Panc1 (cell line): ENCODE measurements around the gene AP3D1. TPM values are rescaled to one million over a fixed set of nuclear protein-coding genes. Genes with fewer than 3 reads are reported as not detected.
A peak's percentile ranks its signal among the peaks of the same experiment; 100 is the strongest.

ENCODE experiments used
- ATAC-seq: fragments of 200-7000 bp; cut with Tn5 transposase; 2 replicates; pipeline ENCODE4 v1.9.1; 2020; ENCODE audit warnings: mild to moderate bottlenecking, moderate library complexity
- BruUV-seq: library from RNA; stranded (reverse); fragments of 400-500 nt; replicated peaks from 2 replicates; lab custom pipeline; 2021; lab: Mats Ljungman, UMichigan
- CTCF ChIA-PET: fragments of 300-600 bp; sonication (Branson Sonifier 250); formaldehyde crosslinking; loops from one replicate; lab custom pipeline; 2022; ENCODE audit warnings: antibody characterized with exemption; lab: Charles Lee
- POLR2A ChIA-PET: fragments of 300-600 bp; sonication (Branson Sonifier 250); formaldehyde crosslinking; loops from one replicate; lab custom pipeline; 2022; ENCODE audit warnings: antibody characterized with exemption; lab: Charles Lee
- DNase-seq: peaks from one replicate; pipeline ENCODE4 v3.0.0-alpha.2; 2010; ENCODE audit warnings: low read depth, low spot score
- H3K27ac ChIP-seq: 2 replicates; pipeline ENCODE4 v1.5.1; 2011; ENCODE audit warnings: mild to moderate bottlenecking, low read length, inconsistent platforms
- H3K27me3 ChIP-seq: fragments of 200-500 bp; sonication (Bioruptor generic); 2 replicates; pipeline ENCODE4 v1.6.0; 2014; ENCODE audit warnings: low read length, inconsistent platforms; ENCODE audit not compliant: control insufficient read depth, insufficient read depth
- H3K36me3 ChIP-seq: fragments of 200-500 bp; sonication (Bioruptor generic); 2 replicates; pipeline ENCODE4 v1.5.1; 2014; ENCODE audit warnings: inconsistent platforms, mild to moderate bottlenecking, low read length, moderate library complexity; ENCODE audit not compliant: control insufficient read depth, insufficient read depth
- H3K4me1 ChIP-seq: 2 replicates; pipeline ENCODE4 v1.5.1; 2011; ENCODE audit warnings: inconsistent platforms, mild to moderate bottlenecking, low read length, moderate library complexity; ENCODE audit not compliant: control insufficient read depth, insufficient read depth
- H3K4me3 ChIP-seq, 2 experiments: 2 replicates each; pipeline ENCODE4 v1.5.1; 2011 to 2012; ENCODE audit warnings: low read depth in 2 of 2, low read length in 2 of 2, mild to moderate bottlenecking in 2 of 2, inconsistent platforms in 1 of 2, moderate library complexity in 1 of 2
- H3K9me3 ChIP-seq: fragments of 200-500 bp; sonication (Bioruptor generic); 2 replicates; pipeline ENCODE4 v1.5.1; 2014; ENCODE audit warnings: low read depth, mild to moderate bottlenecking, inconsistent platforms, low read length, moderate library complexity; ENCODE audit not compliant: control insufficient read depth, insufficient read depth
- CTCF ChIP-seq: fragments of 450-650 bp; IDR thresholded peaks from 2 replicates; pipeline ENCODE4 v1.5.1; 2017; ENCODE audit warnings: mild to moderate bottlenecking
- POLR2AphosphoS5 ChIP-seq: IDR thresholded peaks from 2 replicates; pipeline ENCODE4 v1.6.1; 2012; ENCODE audit warnings: mild to moderate bottlenecking, low read depth, low read length, moderate library complexity
- REST ChIP-seq, 2 experiments: IDR thresholded peaks; 2 replicates each; pipeline ENCODE4 v1.6.1; 2011 to 2012; ENCODE audit warnings: low read depth in 2 of 2, control low read depth in 1 of 2, low read length in 1 of 2, mild to moderate bottlenecking in 1 of 2, moderate library complexity in 1 of 2; ENCODE audit not compliant: insufficient read depth in 1 of 2
- SIN3A ChIP-seq: IDR thresholded peaks from 2 replicates; pipeline ENCODE4 v1.6.1; 2012; ENCODE audit warnings: low read depth, mild to moderate bottlenecking, low read length, moderate library complexity, borderline replicate concordance; ENCODE audit not compliant: insufficient read depth
- TCF7L2 ChIP-seq: IDR thresholded peaks from 2 replicates; pipeline ENCODE4 v1.6.1; 2011; ENCODE audit warnings: mild to moderate bottlenecking, low read depth, low read length, inconsistent platforms
- in situ Hi-C: cut with HindIII; loops from 2 replicates; pipeline ENCODE4 v1.10.0; 2016; ENCODE audit warnings: low sequenced_read_pairs, low pct_unique_long_range_greater_than_20kb
- intact Hi-C: fragments of 100-400 bp; cut with micrococcal nuclease; formaldehyde crosslinking; loops from one replicate; pipeline ENCODE4 v1.10.0; 2022; ENCODE audit not compliant: unreplicated experiment
- total RNA-seq: library from RNA; stranded (reverse); gene quantifications from one replicate; pipeline ENCODE4 v1.2.1, GENCODE V29; 2021; ENCODE audit not compliant: unreplicated experiment

The AP3D1 gene
- total RNA-seq, 1 experiment from 2014 or later = 167 TPM

GRCh38 chr19:2062770-2063169 is 88.6 kb downstream of the AP3D1 start:
- no peak overlapping the region for H3K4me3 ChIP-seq
- no peak for TF ChIP-seq POLR2AphosphoS5
- no peak for TF ChIP-seq TCF7L2
- TF ChIP-seq CTCF = no peak
- no TSS peak for BruUV-seq
- no peak for DNase-seq
- H3K27me3 ChIP-seq = no peaks in the 10 kb centered on the region
- CTCF ChIA-PET = no interaction called here
- POLR2A ChIA-PET = no interaction called here
- ATAC-seq = no peak
- H3K36me3 ChIP-seq = no peaks in the 10 kb centered on the region
- H3K9me3 ChIP-seq = no peaks in the 10 kb centered on the region
- peaks cover 40% of the 10 kb centered on the region for H3K4me1 ChIP-seq
- in situ Hi-C loops (no loop called here), intact Hi-C loops (no loop called here)
- peak overlapping the region; percentile 86 for H3K27ac ChIP-seq

GRCh38 chr19:2062389-2062729 is 89.0 kb downstream of the AP3D1 start:
- H3K9me3 ChIP-seq = no peaks in the 10 kb centered on the region
- H3K27ac ChIP-seq = peak overlapping the region; percentile 86
- no peaks in the 10 kb centered on the region for H3K36me3 ChIP-seq
- H3K27me3 ChIP-seq = no peaks in the 10 kb centered on the region
- TF ChIP-seq TCF7L2 (no peak), REST (IDR thresholded peaks at IDR 0.05; ENCODE audit: insufficient read depth in 1 of 2, low read depth in 2 of 2, low read length in 1 of 2) (no peak), CTCF (no peak), SIN3A (no peak), POLR2AphosphoS5 (no peak)
- H3K4me1 ChIP-seq = peaks cover 43% of the 10 kb centered on the region
- BruUV-seq = no TSS peak
- in situ Hi-C loops (no loop called here), intact Hi-C loops (no loop called here)
- CTCF ChIA-PET = interaction anchor here (0.9 kb wide), 1 partner anchor 46 kb away, joined by 3 read pairs; no protein-coding TSS in a partner anchor
- POLR2A ChIA-PET = interaction anchor here (0.5 kb wide), 1 partner anchor 96 kb away, joined by 4 read pairs; no protein-coding TSS in a partner anchor
- H3K4me3 ChIP-seq = peak overlapping the region; percentile 47 to 52; a peak in 3 of 4 replicates
- DNase-seq = no peak
- no peak for ATAC-seq
